Glutamatergic neuron (in vitro differentiated cells): ENCODE measurements around the gene TRIAP1. TPM values are rescaled to one million over a fixed set of nuclear protein-coding genes. Genes with fewer than 3 reads are reported as not detected.
A peak's percentile ranks its signal among the peaks of the same experiment; 100 is the strongest.

Experiments used
- DNase-seq: peaks from one replicate; pipeline ENCODE4 v3.0.0; 2022
- H3K27ac Mint-ChIP-seq: one replicate; pipeline ENCODE4 v1.8.0; 2020; ENCODE audit warnings: mild to moderate bottlenecking, mixed read lengths, inconsistent platforms; ENCODE audit not compliant: unreplicated experiment
- H3K27me3 Mint-ChIP-seq: one replicate; pipeline ENCODE4 v1.8.0; 2020; ENCODE audit warnings: mild to moderate bottlenecking, moderate library complexity, mixed read lengths, inconsistent platforms; ENCODE audit not compliant: unreplicated experiment
- H3K36me3 Mint-ChIP-seq: one replicate; pipeline ENCODE4 v1.8.0; 2020; ENCODE audit warnings: mild to moderate bottlenecking, mixed read lengths, inconsistent platforms; ENCODE audit not compliant: unreplicated experiment
- H3K4me1 Mint-ChIP-seq: one replicate; pipeline ENCODE4 v1.8.0; 2020; ENCODE audit warnings: mild to moderate bottlenecking, low read depth, mixed read lengths, inconsistent platforms; ENCODE audit not compliant: unreplicated experiment
- H3K4me3 Mint-ChIP-seq: one replicate; pipeline ENCODE4 v1.8.0; 2020; ENCODE audit warnings: mild to moderate bottlenecking, mixed read lengths, inconsistent platforms; ENCODE audit not compliant: unreplicated experiment
- H3K9me3 Mint-ChIP-seq: one replicate; pipeline ENCODE4 v1.8.0; 2020; ENCODE audit warnings: mild to moderate bottlenecking, moderate library complexity, mixed read lengths, inconsistent platforms; ENCODE audit not compliant: unreplicated experiment
- CTCF ChIP-seq: fragments of 200-600 bp; sonication (generic); IDR thresholded peaks from one replicate; pipeline ENCODE4 v1.5.0; 2021; ENCODE audit not compliant: partially characterized antibody, unreplicated experiment
- total RNA-seq: library from RNA; stranded (reverse); fragmentation: NEBNext Ultra II Directional; extraction: Animal tissue kit (Norgen Biotek cat#: 25700); gene quantifications from one replicate; pipeline ENCODE4 v1.2.1, GENCODE V29; 2021; ENCODE audit not compliant: unreplicated experiment

TRIAP1 gene
- total RNA-seq, 1 donor from 2014 or later, result 25.2 TPM

DNA sequence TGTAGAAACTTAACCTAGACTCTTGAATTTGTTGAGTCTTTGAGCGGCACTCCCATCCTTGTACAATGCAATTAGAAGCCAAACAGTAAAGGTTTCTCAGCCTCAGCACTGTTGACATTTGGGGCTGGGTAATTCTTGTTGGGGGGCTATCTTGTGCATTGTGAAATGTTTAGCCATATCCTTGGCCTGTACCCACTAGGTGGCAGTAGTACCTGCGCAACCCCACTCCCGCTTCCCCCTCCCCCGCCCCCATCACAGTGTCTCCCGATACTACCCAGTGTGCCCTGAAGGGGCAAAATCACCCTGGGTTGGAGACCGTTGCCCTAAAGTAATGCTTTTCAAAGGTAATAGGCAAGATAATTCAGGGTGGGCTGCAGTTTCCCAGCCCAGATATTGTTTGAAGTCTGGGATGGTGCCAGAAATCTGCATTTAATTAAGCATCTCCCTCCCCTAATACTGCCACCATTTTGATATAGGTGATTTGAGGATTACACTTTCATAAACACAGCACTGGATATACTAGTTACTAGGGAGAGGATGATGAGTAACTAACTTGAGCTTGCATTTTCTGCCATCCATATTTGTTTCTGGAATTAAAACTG is 6.4 kb downstream of the TRIAP1 start:
- Mint-ChIP-seq H3K36me3 (no peaks in the 10 kb centered on the region), H3K27ac (no peak overlapping the region), H3K4me3 (peak overlapping the region; percentile 62), H3K27me3 (peaks cover 2% of the 10 kb centered on the region), H3K9me3 (peaks cover 4% of the 10 kb centered on the region), H3K4me1 (no peaks in the 10 kb centered on the region)
- peak; percentile 67 for DNase-seq
- TF ChIP-seq CTCF, result peak; percentile 70

- peaks cover 2% of the 10 kb centered on the region for H3K27me3 Mint-ChIP-seq
- DNase-seq, result no peak
- no peak for TF ChIP-seq CTCF
- H3K36me3 Mint-ChIP-seq, result no peaks in the 10 kb centered on the region
- H3K4me1 Mint-ChIP-seq, result no peaks in the 10 kb centered on the region
- peak overlapping the region; percentile 89 for H3K27ac Mint-ChIP-seq
- peak overlapping the region; percentile 100 for H3K4me3 Mint-ChIP-seq
- peaks cover 4% of the 10 kb centered on the region for H3K9me3 Mint-ChIP-seq
Measured at GRCh38 chr12:120438495-120439198, 7.5 kb downstream of the TRIAP1 start.

DNA sequence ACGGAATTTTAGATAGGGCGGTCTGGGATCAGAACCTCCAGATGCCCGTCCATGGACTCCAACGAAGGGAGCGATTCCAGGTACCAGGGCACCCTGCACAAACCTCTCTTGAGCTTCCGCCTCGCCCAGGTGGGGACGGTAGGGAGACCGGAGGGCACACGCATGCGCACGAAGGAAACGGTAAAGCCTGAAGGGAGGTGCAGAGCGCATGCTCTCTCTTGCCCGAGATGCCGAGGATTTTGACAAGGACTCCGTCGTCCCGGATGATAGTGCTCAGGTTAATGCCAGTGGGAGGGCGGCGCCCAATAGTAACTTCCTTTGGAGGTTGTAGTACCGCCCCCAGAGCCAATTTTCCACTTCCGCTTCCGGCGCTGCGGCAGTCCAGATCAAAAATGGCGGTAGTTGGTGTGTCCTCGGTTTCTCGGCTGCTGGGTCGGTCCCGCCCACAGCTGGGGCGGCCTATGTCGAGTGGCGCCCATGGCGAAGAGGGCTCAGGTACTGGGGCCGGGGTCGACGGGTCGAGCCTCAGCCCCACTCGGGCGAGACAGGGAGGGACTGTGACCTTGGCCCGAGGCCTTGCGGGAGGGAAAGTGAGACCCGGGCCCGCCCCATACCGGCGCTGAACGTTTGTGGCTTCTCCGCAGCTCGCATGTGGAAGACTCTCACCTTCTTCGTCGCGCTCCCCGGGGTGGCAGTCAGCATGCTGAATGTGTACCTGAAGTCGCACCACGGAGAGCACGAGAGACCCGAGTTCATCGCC is 8.3 kb downstream of the TRIAP1 start, which contains the start of gene COX6A1:
Gene COX6A1, plus strand, starts transcription at position 379 of the 760 bp plus-strand sequence. Its CDS starts 14 bp downstream, at position 393.
- TF ChIP-seq CTCF, result no peak
- H3K4me1 Mint-ChIP-seq, result no peaks in the 10 kb centered on the region
- peak within 1 kb of the TSS; percentile 100 for H3K4me3 Mint-ChIP-seq
- peak; percentile 94 for DNase-seq
- H3K27ac Mint-ChIP-seq, result peak within 1 kb of the TSS; percentile 89
- H3K27me3 Mint-ChIP-seq, result peaks cover 2% of the 10 kb centered on the region
- peaks cover 4% of the 10 kb centered on the region for H3K9me3 Mint-ChIP-seq
- H3K36me3 Mint-ChIP-seq, result no peaks in the 10 kb centered on the region

GRCh38 chr12:120432772-120433525 is 13.2 kb downstream of the TRIAP1 start:
- Mint-ChIP-seq H3K4me3 (no peak overlapping the region), H3K4me1 (peaks cover 4% of the 10 kb centered on the region), H3K27ac (no peak overlapping the region), H3K27me3 (peaks cover 4% of the 10 kb centered on the region), H3K9me3 (peaks cover 2% of the 10 kb centered on the region), H3K36me3 (no peaks in the 10 kb centered on the region)
- no peak for DNase-seq
- TF ChIP-seq CTCF, result no peak
